HG02798 (cell line): ENCODE results near the gene DDTL.
A peak's percentile ranks its signal among the peaks of the same experiment; 100 is the strongest.
"Not testable (repeated sequence)": the region's sequence is repeated elsewhere in the genome, so short reads cannot be mapped to it uniquely, and the experiment has no call there.

Experiments used
- ATAC-seq: cut with Tn5 transposase; IDR thresholded peaks from one replicate; pipeline ENCODE4 v1.9.1; 2021; ENCODE audit warnings: mild to moderate bottlenecking; ENCODE audit not compliant: unreplicated experiment, poor library complexity

DDTL gene

GRCh38 chr22:23969071-23969470 is 2.4 kb downstream of the DDTL start:
- ATAC-seq, result no peak

- no peak for ATAC-seq
These were observed 3.5 kb downstream of the DDTL start for GRCh38 chr22:23970201-23970641.

GRCh38 chr22:23970816-23971486 is 4.3 kb downstream of the DDTL start:
- ATAC-seq, result no peak

GRCh38 chr22:23971927-23972326 is 5.2 kb downstream of the DDTL start:
- ATAC-seq, result not testable (repeated sequence)

- peak; percentile 96 for ATAC-seq
These were observed 7.7 kb downstream of the DDTL start, which contains the start of gene DDT for GRCh38 chr22:23974345-23974744. Gene DDT (minus strand): TSS chr22:23974441. CDS start chr22:23974414, 27 bp downstream.

GRCh38 chr22:23974836-23975352 is 8.2 kb downstream of the DDTL start:
- ATAC-seq, result peak; percentile 20

GRCh38 chr22:23977304-23977703 is 10.6 kb downstream of the DDTL start:
- not testable (repeated sequence) for ATAC-seq

- ATAC-seq, result not testable (repeated sequence)
These were observed 13.0 kb downstream of the DDTL start, which contains the start of gene GSTT2 for GRCh38 chr22:23979557-23980240. Gene GSTT2 (plus strand): TSS chr22:23980134.

GRCh38 chr22:23980567-23980966 is 13.9 kb downstream of the DDTL start:
- not testable (repeated sequence) for ATAC-seq

GRCh38 chr22:23984430-23984829 is 17.7 kb downstream of the DDTL start:
- peak; percentile 44 for ATAC-seq

- ATAC-seq, result not testable (repeated sequence)
These were observed 19.4 kb downstream of the DDTL start for GRCh38 chr22:23986089-23986488.

GRCh38 chr22:23986538-23987178 is 20.0 kb downstream of the DDTL start:
- ATAC-seq, result not testable (repeated sequence)

GRCh38 chr22:23989583-23990244 is 23.0 kb downstream of the DDTL start:
- not testable (repeated sequence) for ATAC-seq

- ATAC-seq, result not testable (repeated sequence)
These were observed 26.4 kb downstream of the DDTL start for GRCh38 chr22:23993080-23993479.

- not testable (repeated sequence) for ATAC-seq
These were observed 27.0 kb downstream of the DDTL start for GRCh38 chr22:23993581-23994177.

- no peak for ATAC-seq
These were observed 30.4 kb downstream of the DDTL start for GRCh38 chr22:23997092-23997491.

GRCh38 chr22:23999779-24000178 is 33.1 kb downstream of the DDTL start:
- not testable (repeated sequence) for ATAC-seq

- ATAC-seq, result no peak
These were observed 34.6 kb downstream of the DDTL start for GRCh38 chr22:24001314-24001713.

- no peak for ATAC-seq
These were observed 35.6 kb downstream of the DDTL start for GRCh38 chr22:24002272-24002671.

GRCh38 chr22:24002851-24003250 is 36.2 kb downstream of the DDTL start:
- ATAC-seq, result no peak
